ENCODE measurements around the gene CATSPER4.

- TF ChIP-seq ZNF274 (IDR thresholded peaks at IDR 0.05; ENCODE audit: borderline replicate concordance, extremely low read depth, low read length), result no peak
- TF ChIP-seq SIRT6 (IDR thresholded peaks at IDR 0.05; ENCODE audit: low read length), result no peak
- TF ChIP-seq YY1 (IDR thresholded peaks at IDR 0.05; ENCODE audit: low read depth, low read length), result no peak
- TF ChIP-seq POLR2A (IDR thresholded peaks at IDR 0.05; ENCODE audit: control extremely low read depth in 1 of 2, low read depth in 2 of 2, low read length in 2 of 2), result no peak
- no peak for TF ChIP-seq POLR2AphosphoS5 (IDR thresholded peaks at IDR 0.05; ENCODE audit: low read depth, low read length)
- TF ChIP-seq CTCF (IDR thresholded peaks at IDR 0.05; ENCODE audit: control extremely low read depth in 1 of 3, insufficient read depth in 1 of 3, low read depth in 1 of 3, low read length in 3 of 3), result no peak
- TF ChIP-seq RFX5 (IDR thresholded peaks at IDR 0.05; ENCODE audit: borderline replicate concordance, low read depth, low read length), result no peak
- no peak for TF ChIP-seq CHD2 (IDR thresholded peaks at IDR 0.05; ENCODE audit: low read length)
- no peak for TF ChIP-seq BACH1 (IDR thresholded peaks at IDR 0.05; ENCODE audit: low read length)
- TF ChIP-seq NRF1 (IDR thresholded peaks at IDR 0.05; ENCODE audit: low read depth, low read length), result no peak
- TF ChIP-seq RAD21 (IDR thresholded peaks at IDR 0.05 in 1 of 2, conservative IDR thresholded peaks at IDR 0.05 in 1 of 2; ENCODE audit: low read depth in 2 of 2, low read length in 2 of 2), result no peak
- no peak for TF ChIP-seq CREB1 (IDR thresholded peaks at IDR 0.05)
Observed at GRCh38 chr1:26218906-26219494, 28.6 kb downstream of the CATSPER4 start.

Measured in H1 (cell line).